ENCODE measurements around the gene CCDC7.

DNA sequence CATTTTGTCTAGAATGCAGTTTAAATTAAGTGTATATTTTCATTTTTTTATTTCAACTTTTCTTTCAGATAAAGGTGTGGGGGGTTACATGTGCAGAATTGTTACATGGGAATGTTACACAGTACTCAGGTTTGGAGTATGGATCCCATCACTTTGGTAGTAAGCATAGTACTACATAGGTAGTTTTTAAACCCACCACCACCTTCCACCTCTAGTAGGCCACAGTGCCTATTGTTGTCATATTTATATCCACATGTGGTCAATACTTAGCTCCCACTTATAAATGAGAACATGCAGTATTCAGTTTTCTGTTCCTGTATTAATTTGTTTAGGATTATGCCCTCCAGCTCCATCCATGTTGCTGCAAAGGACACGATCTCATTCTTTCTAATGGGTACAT is 200.6 kb downstream of the CCDC7 start:
- TF ChIP-seq POLR2A (IDR thresholded peaks at IDR 0.05), result no peak
- TF ChIP-seq, protein P1, sequence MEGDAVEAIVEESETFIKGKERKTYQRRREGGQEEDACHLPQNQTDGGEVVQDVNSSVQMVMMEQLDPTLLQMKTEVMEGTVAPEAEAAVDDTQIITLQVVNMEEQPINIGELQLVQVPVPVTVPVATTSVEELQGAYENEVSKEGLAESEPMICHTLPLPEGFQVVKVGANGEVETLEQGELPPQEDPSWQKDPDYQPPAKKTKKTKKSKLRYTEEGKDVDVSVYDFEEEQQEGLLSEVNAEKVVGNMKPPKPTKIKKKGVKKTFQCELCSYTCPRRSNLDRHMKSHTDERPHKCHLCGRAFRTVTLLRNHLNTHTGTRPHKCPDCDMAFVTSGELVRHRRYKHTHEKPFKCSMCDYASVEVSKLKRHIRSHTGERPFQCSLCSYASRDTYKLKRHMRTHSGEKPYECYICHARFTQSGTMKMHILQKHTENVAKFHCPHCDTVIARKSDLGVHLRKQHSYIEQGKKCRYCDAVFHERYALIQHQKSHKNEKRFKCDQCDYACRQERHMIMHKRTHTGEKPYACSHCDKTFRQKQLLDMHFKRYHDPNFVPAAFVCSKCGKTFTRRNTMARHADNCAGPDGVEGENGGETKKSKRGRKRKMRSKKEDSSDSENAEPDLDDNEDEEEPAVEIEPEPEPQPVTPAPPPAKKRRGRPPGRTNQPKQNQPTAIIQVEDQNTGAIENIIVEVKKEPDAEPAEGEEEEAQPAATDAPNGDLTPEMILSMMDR (IDR thresholded peaks at IDR 0.05), result no peak
